Ectodermal cell (in vitro differentiated cells): ENCODE data around the gene FOXJ1. TPM values are rescaled to one million over a fixed set of nuclear protein-coding genes. Genes with fewer than 3 reads are reported as not detected.
"Not testable (repeated sequence)": the region's sequence is repeated elsewhere in the genome, so short reads cannot be mapped to it uniquely, and the experiment has no call there.

ENCODE experiments used
- H3K27ac ChIP-seq: 2 replicates; pipeline ENCODE4 v1.7.0; 2013; ENCODE audit warnings: mild to moderate bottlenecking, low read depth, low read length; ENCODE audit not compliant: insufficient read depth, poor library complexity, severe bottlenecking
- H3K27me3 ChIP-seq: 2 replicates; pipeline ENCODE4 v1.7.0; 2013; ENCODE audit warnings: mild to moderate bottlenecking, low read length; ENCODE audit not compliant: insufficient read depth, control insufficient read depth, poor library complexity, severe bottlenecking
- H3K36me3 ChIP-seq: one replicate; pipeline ENCODE4 v1.7.0; 2013; ENCODE audit warnings: low read length; ENCODE audit not compliant: control insufficient read depth, insufficient read depth
- H3K4me1 ChIP-seq: one replicate; pipeline ENCODE4 v1.7.0; 2013; ENCODE audit warnings: low read length; ENCODE audit not compliant: control insufficient read depth, insufficient read depth
- H3K4me3 ChIP-seq: 2 replicates; pipeline ENCODE4 v1.7.0; 2013; ENCODE audit warnings: low read depth, low read length, control low read depth; ENCODE audit not compliant: insufficient read depth
- H3K9me3 ChIP-seq: 2 replicates; pipeline ENCODE4 v1.7.0; 2013; ENCODE audit warnings: mild to moderate bottlenecking, low read length, moderate library complexity; ENCODE audit not compliant: control insufficient read depth
- WGBS, 2 experiments: methylation state at CpG; one replicate each; pipeline ENCODE4 v1.1.7; 2013; ENCODE audit warnings: missing lambda C conversion rate in 2 of 2; 5-methylcytosine and 5-hydroxymethylcytosine counted together
- polyA plus RNA-seq, 4 experiments: library from polyadenylated mRNA; stranded (reverse); fragments of 50-300 nt; gene quantifications; one replicate each; pipeline ENCODE4 v1.2.3, GENCODE V29; 2013

Gene FOXJ1, protein sequence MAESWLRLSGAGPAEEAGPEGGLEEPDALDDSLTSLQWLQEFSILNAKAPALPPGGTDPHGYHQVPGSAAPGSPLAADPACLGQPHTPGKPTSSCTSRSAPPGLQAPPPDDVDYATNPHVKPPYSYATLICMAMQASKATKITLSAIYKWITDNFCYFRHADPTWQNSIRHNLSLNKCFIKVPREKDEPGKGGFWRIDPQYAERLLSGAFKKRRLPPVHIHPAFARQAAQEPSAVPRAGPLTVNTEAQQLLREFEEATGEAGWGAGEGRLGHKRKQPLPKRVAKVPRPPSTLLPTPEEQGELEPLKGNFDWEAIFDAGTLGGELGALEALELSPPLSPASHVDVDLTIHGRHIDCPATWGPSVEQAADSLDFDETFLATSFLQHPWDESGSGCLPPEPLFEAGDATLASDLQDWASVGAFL
- 8.2 TPM for polyA plus RNA-seq (2013, experiment 1 of 4)
- polyA plus RNA-seq (2013, experiment 2 of 4): 9.5 TPM
- 10.8 TPM for polyA plus RNA-seq (2013, experiment 3 of 4)
- 12.2 TPM for polyA plus RNA-seq (2013, experiment 4 of 4)

GRCh38 chr17:76141212-76142038 is at the start of gene FOXJ1:
Gene FOXJ1, minus strand, starts transcription at chr17:76141245. Its CDS starts 850 bp downstream, at chr17:76140395.
- WGBS, 2 experiments: 1% methylated on average over 59 of the region's 59 CpGs
- Histone ChIP-seq H3K27ac (peak within 1 kb of the TSS; percentile 68), H3K36me3 (no peaks in the 10 kb centered on the region), H3K27me3 (peaks cover 65% of the 10 kb centered on the region), H3K4me3 (peak within 1 kb of the TSS; percentile 46), H3K9me3 (no peaks in the 10 kb centered on the region), H3K4me1 (peaks cover 56% of the 10 kb centered on the region)

GRCh38 chr17:76189741-76190140 is 48.7 kb upstream of the FOXJ1 start:
- WGBS, 2 experiments: 92 to 96% methylated on average over 4 of the region's 4 CpGs
- H3K4me1 ChIP-seq: peaks cover 6% of the 10 kb centered on the region
- H3K27me3 ChIP-seq: no peaks in the 10 kb centered on the region
- no peak overlapping the region for H3K27ac ChIP-seq
- no peaks in the 10 kb centered on the region for H3K9me3 ChIP-seq
- no peak overlapping the region for H3K4me3 ChIP-seq
- no peaks in the 10 kb centered on the region for H3K36me3 ChIP-seq

DNA sequence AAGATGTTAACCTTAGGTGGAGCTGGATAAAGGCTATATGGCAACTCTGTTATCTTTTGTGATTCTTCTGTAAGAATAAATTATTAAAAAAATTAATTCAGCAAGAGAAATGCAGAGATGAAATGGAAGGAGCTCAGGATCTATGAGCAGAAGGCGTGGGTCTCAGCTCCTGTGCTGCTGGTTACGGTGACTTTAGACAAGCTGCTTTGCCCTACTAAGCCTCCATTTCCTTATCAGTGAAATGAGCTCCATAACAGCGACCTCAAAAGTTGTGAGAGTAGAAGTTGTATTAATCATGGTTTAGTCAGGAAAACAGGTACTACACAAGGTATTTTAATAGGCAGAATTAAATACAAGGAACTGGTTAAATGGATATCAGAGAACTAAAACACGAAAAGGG is 48.2 kb upstream of the FOXJ1 start:
- peaks cover 6% of the 10 kb centered on the region for H3K4me1 ChIP-seq
- no peak overlapping the region for H3K27ac ChIP-seq
- H3K36me3 ChIP-seq: no peaks in the 10 kb centered on the region
- no peak overlapping the region for H3K4me3 ChIP-seq
- no peaks in the 10 kb centered on the region for H3K27me3 ChIP-seq
- no peaks in the 10 kb centered on the region for H3K9me3 ChIP-seq
- WGBS, 2 experiments: 90 to 95% methylated on average over 4 of the region's 4 CpGs

GRCh38 chr17:76188213-76189016 is 47.4 kb upstream of the FOXJ1 start:
- Histone ChIP-seq H3K27ac (no peak overlapping the region), H3K4me3 (no peak overlapping the region), H3K4me1 (peaks cover 2% of the 10 kb centered on the region), H3K36me3 (no peaks in the 10 kb centered on the region), H3K9me3 (no peaks in the 10 kb centered on the region), H3K27me3 (no peaks in the 10 kb centered on the region)
- WGBS, 2 experiments: 92 to 96% methylated on average over 4 of the region's 4 CpGs

DNA sequence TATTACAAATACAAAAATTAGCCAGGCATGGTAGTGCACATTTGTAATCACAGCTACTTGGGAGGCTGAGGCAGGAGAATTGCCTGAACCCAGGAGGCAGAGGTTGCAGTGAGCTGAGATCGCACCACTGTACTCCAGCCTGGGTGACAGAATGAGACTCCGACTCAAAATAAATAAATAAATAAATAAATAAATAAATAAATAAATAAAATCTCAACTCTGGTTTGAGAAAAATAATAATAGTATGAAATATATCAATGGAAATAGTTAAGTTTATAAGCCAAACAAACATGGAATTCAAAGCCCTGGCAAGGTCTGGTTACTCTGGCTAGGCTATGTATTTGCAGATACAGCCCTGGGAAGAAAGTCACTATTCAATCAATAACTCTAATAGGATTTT is 45.7 kb upstream of the FOXJ1 start:
- 100% methylated on average over 1 of the region's 2 CpGs for WGBS, 2 experiments
- not testable (repeated sequence) for H3K4me3 ChIP-seq, H3K36me3 ChIP-seq, H3K4me1 ChIP-seq, H3K27ac ChIP-seq, H3K9me3 ChIP-seq, H3K27me3 ChIP-seq

DNA sequence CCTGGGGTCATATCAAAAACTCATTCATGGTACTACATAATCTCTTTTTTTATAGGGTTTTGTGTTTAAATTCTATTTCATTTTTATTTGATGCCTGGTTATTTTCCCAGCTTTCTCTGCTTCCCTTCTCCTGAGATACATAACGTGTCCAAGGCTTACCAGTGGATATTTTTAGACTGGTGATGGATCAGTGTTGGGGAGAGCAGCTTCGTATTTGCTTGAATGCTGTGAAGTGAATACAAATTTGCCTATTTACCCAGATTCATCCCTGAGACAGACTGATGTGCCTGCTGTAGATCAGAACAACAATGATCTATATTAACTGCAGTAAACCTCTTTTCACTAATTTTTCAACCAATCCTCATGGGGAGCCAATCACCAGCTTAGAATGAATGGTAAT is 43.2 kb upstream of the FOXJ1 start:
- no peak overlapping the region for H3K4me3 ChIP-seq
- no peak overlapping the region for H3K27ac ChIP-seq
- no peaks in the 10 kb centered on the region for H3K9me3 ChIP-seq
- H3K27me3 ChIP-seq: no peaks in the 10 kb centered on the region
- WGBS, 2 experiments: 93 to 94% methylated on average over 2 of the region's 2 CpGs
- no peaks in the 10 kb centered on the region for H3K4me1 ChIP-seq
- no peaks in the 10 kb centered on the region for H3K36me3 ChIP-seq

DNA sequence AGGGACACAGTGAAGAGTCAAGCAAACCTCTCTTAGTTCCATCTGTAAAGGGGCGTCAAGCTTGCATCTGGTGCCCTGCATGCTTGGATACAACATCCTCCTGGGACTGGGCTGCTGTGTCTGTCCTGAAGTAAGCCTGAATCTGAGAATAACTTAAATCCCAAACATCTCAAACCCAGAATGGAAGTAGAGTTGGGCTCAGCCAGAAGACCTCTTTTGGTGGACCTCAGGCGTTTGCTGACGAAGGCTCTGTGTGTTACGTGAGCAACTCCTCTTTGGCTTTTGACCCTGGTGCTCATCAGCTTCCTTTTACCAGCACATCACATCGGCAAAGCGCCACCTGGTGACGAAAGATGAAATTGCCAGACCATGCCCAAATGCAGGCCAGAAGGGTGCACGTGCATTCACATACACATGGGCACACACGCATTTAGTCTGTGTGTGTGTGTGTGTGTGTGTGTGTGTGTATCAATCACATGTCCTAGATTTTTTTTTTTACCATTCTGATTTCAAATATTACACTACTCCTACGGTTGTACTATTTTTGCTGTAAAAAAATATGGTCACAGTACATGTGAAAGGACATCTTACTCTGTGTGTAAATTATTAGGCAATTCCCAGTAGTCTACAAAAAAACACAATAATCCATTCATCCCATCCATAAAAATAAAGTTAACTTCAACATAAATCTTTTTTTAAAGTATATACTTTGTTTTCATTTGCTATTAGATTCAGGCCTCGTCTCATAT is 41.1 kb upstream of the FOXJ1 start:
- 29 to 32% methylated on average over 9 of the region's 11 CpGs for WGBS, 2 experiments
- Histone ChIP-seq H3K9me3 (no peaks in the 10 kb centered on the region), H3K4me1 (no peaks in the 10 kb centered on the region), H3K27me3 (no peaks in the 10 kb centered on the region), H3K4me3 (no peak overlapping the region), H3K36me3 (no peaks in the 10 kb centered on the region), H3K27ac (no peak overlapping the region)

GRCh38 chr17:76179496-76180467 is 38.7 kb upstream of the FOXJ1 start:
- Histone ChIP-seq H3K36me3 (no peaks in the 10 kb centered on the region), H3K4me1 (no peaks in the 10 kb centered on the region), H3K27ac (no peak overlapping the region), H3K4me3 (no peak overlapping the region), H3K9me3 (no peaks in the 10 kb centered on the region), H3K27me3 (no peaks in the 10 kb centered on the region)
- 89% methylated on average over 6 of the region's 6 CpGs for WGBS, 2 experiments
